Activated naive CD8-positive, alpha-beta T cell treated with anti-CD3 and anti-CD28 coated beads, Interleukin-2, amount 50 U/mL, for 24 hours (primary cell): ENCODE measurements around the gene HOXC12.
A peak's percentile ranks its signal among the peaks of the same experiment; 100 is the strongest.

Experiments used
- ATAC-seq: fragments of 150-1000 bp; cut with Tn5 transposase; one replicate; pipeline ENCODE4 v1.10.0; 2021
- DNase-seq: peaks from one replicate; pipeline ENCODE4 v3.0.0; 2021
- H3K27ac Mint-ChIP-seq: one replicate; pipeline ENCODE4 v1.8.0; 2021; ENCODE audit warnings: mild to moderate bottlenecking, mixed read lengths
- H3K27me3 Mint-ChIP-seq: one replicate; pipeline ENCODE4 v1.8.0; 2021; ENCODE audit warnings: mixed read lengths
- H3K36me3 Mint-ChIP-seq: one replicate; pipeline ENCODE4 v1.8.0; 2021; ENCODE audit warnings: low read depth, mixed read lengths
- H3K4me1 Mint-ChIP-seq: one replicate; pipeline ENCODE4 v1.8.0; 2021; ENCODE audit warnings: mixed read lengths
- H3K4me3 Mint-ChIP-seq: one replicate; pipeline ENCODE4 v1.8.0; 2021; ENCODE audit warnings: mild to moderate bottlenecking, moderate library complexity, mixed read lengths
- H3K9me3 Mint-ChIP-seq: one replicate; pipeline ENCODE4 v1.8.0; 2021; ENCODE audit warnings: mixed read lengths

The HOXC12 gene

DNA sequence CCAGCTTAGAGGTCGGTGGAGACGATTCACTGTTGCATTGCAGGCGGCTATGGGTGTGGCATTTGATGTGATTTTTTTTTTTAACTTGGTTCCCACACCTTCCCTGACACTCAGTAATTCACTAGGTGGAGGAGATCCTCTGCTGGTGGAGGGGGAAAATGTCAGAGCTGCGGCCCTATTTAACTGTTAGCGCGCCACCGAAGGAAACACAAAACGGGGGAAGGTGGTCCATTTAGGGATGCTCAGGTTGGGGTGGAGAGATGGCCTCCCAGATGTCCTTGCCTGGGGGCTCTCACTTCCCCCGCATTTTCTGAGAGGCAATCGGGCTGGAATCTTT is 4.3 kb upstream of the HOXC12 start:
- H3K36me3 Mint-ChIP-seq, result no peaks in the 10 kb centered on the region
- peaks cover 88% of the 10 kb centered on the region for H3K27me3 Mint-ChIP-seq
- DNase-seq, result no peak
- H3K9me3 Mint-ChIP-seq, result no peaks in the 10 kb centered on the region
- ATAC-seq, result no peak
- H3K4me3 Mint-ChIP-seq, result no peak overlapping the region
- H3K4me1 Mint-ChIP-seq, result no peaks in the 10 kb centered on the region
- H3K27ac Mint-ChIP-seq, result no peak overlapping the region

DNA sequence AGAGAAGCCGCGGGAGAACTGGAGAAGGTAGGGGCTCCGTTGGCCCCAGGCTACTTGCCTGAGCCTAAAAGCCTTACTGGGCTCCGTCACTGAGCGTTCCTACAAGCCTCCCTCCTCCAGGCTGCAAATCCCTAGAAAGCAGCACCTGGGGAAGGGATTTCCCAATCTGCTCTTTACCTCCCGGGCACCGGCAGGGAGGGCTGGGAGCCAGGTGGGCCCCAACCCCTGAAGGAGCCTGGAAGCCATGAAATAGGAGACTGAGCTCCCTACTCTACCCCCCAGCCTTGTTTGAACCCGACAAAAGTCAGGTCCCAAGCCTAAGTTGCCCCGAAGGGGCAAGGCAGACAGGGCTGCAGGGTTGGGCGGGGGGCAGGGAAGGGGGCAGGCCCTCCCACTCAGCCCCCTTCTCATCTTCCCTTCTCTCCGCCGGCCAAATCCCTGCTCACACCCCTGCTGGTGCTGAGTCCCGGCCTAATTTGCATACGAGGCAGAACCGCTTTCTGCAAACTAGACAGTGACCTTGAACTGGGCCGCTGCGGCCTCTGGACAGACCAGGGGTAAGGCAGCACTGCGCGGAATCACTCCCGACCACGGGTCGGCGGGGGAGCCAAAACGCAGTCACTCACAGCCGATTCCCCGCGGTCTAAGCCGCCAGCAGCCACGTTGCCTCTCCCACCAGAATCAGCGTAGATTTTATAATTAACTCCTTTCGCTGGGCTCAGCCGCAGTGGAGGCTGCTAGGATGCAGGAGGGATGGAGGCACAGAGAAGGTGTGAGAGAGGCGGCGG is 3.7 kb upstream of the HOXC12 start:
- no peaks in the 10 kb centered on the region for H3K9me3 Mint-ChIP-seq
- DNase-seq, result no peak
- H3K27me3 Mint-ChIP-seq, result peaks cover 88% of the 10 kb centered on the region
- H3K27ac Mint-ChIP-seq, result no peak overlapping the region
- H3K36me3 Mint-ChIP-seq, result no peaks in the 10 kb centered on the region
- ATAC-seq, result no peak
- no peak overlapping the region for H3K4me3 Mint-ChIP-seq
- H3K4me1 Mint-ChIP-seq, result peaks cover 3% of the 10 kb centered on the region

- no peak overlapping the region for H3K27ac Mint-ChIP-seq
- no peaks in the 10 kb centered on the region for H3K9me3 Mint-ChIP-seq
- DNase-seq, result no peak
- no peak for ATAC-seq
- H3K36me3 Mint-ChIP-seq, result no peaks in the 10 kb centered on the region
- H3K4me1 Mint-ChIP-seq, result peaks cover 9% of the 10 kb centered on the region
- H3K27me3 Mint-ChIP-seq, result peaks cover 88% of the 10 kb centered on the region
- H3K4me3 Mint-ChIP-seq, result no peak overlapping the region
These were observed 2.9 kb upstream of the HOXC12 start for GRCh38 chr12:53951577-53952334.

GRCh38 chr12:53952335-53952694 is 2.4 kb upstream of the HOXC12 start:
- Mint-ChIP-seq H3K9me3 (no peaks in the 10 kb centered on the region), H3K36me3 (no peaks in the 10 kb centered on the region), H3K27me3 (peaks cover 89% of the 10 kb centered on the region), H3K4me3 (no peak overlapping the region), H3K4me1 (peaks cover 9% of the 10 kb centered on the region), H3K27ac (no peak overlapping the region)
- no peak for DNase-seq
- no peak for ATAC-seq

DNA sequence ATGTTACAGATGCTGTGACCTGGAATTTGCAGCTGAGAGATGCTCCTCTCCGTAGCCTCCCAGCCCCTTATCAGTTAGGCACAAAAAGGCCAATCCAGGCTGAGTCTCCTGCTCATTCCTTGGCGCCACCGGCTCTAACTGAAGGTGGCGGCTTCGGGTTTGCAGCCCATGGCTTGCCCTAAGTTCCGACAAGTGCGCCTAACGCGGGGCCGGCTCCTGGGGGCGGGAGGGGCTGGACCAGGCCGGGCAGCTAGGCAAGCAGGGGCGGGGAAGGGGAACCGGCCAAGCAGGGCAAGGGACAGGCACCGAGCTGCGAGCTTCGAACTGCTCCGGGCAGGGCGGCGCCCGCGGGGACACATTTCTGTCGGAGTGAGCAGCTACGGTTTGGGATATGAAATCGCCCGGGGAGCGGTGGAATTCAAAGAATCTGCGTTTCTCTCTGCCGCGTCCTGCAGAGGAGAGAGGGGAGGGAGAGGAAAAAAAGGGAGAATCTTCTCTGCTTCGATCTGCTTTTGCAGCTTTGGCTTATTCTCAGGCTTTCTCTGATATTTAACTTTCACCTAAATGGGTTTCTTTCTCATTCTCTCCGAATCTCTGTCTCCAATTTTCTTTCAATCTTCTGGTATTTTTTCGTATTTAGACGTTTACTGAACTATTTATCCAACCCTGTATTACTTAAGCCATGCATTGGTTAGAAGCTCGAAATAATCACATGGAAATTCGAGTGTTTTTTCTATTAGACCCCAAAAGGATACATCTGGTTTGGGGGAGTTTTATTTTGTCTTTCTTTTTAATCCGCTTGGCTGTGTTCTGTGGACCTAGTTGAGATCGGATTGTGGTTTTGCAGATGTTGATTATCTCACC is 1.6 kb upstream of the HOXC12 start:
- Mint-ChIP-seq H3K36me3 (no peaks in the 10 kb centered on the region), H3K27ac (peak overlapping the region; percentile 40), H3K9me3 (no peaks in the 10 kb centered on the region), H3K27me3 (peaks cover 88% of the 10 kb centered on the region), H3K4me1 (peaks cover 9% of the 10 kb centered on the region), H3K4me3 (no peak overlapping the region)
- DNase-seq (no peak), ATAC-seq (no peak)

GRCh38 chr12:53953831-53954693 is 641 bp upstream of the HOXC12 start:
- H3K9me3 Mint-ChIP-seq, result no peaks in the 10 kb centered on the region
- peaks cover 86% of the 10 kb centered on the region for H3K27me3 Mint-ChIP-seq
- ATAC-seq (no peak), DNase-seq (no peak)
- no peak overlapping the region for H3K4me3 Mint-ChIP-seq
- H3K27ac Mint-ChIP-seq, result no peak overlapping the region
- peaks cover 9% of the 10 kb centered on the region for H3K4me1 Mint-ChIP-seq
- H3K36me3 Mint-ChIP-seq, result no peaks in the 10 kb centered on the region

GRCh38 chr12:53955036-53955775 is 503 bp downstream of the HOXC12 start:
- Mint-ChIP-seq H3K9me3 (no peaks in the 10 kb centered on the region), H3K4me1 (peaks cover 9% of the 10 kb centered on the region), H3K27me3 (peaks cover 88% of the 10 kb centered on the region), H3K36me3 (no peaks in the 10 kb centered on the region), H3K27ac (no peak overlapping the region), H3K4me3 (no peak overlapping the region)
- ATAC-seq (no peak), DNase-seq (no peak)

GRCh38 chr12:53955776-53956250 is 1.1 kb downstream of the HOXC12 start:
- H3K4me3 Mint-ChIP-seq, result no peak overlapping the region

GRCh38 chr12:53956251-53956887 is 1.7 kb downstream of the HOXC12 start:
- Mint-ChIP-seq H3K4me1 (peaks cover 9% of the 10 kb centered on the region), H3K27ac (peak overlapping the region; percentile 16), H3K36me3 (no peaks in the 10 kb centered on the region), H3K27me3 (peaks cover 82% of the 10 kb centered on the region), H3K4me3 (no peak overlapping the region), H3K9me3 (no peaks in the 10 kb centered on the region)
- no peak for DNase-seq
- ATAC-seq, result no peak

More at GRCh38 chr12:53955776-53956250, 1.1 kb downstream of the HOXC12 start:
- Mint-ChIP-seq H3K4me1 (peaks cover 9% of the 10 kb centered on the region), H3K27me3 (peaks cover 86% of the 10 kb centered on the region), H3K36me3 (no peaks in the 10 kb centered on the region), H3K9me3 (no peaks in the 10 kb centered on the region), H3K27ac (peak overlapping the region; percentile 16)
- no peak for DNase-seq
- ATAC-seq, result no peak

DNA sequence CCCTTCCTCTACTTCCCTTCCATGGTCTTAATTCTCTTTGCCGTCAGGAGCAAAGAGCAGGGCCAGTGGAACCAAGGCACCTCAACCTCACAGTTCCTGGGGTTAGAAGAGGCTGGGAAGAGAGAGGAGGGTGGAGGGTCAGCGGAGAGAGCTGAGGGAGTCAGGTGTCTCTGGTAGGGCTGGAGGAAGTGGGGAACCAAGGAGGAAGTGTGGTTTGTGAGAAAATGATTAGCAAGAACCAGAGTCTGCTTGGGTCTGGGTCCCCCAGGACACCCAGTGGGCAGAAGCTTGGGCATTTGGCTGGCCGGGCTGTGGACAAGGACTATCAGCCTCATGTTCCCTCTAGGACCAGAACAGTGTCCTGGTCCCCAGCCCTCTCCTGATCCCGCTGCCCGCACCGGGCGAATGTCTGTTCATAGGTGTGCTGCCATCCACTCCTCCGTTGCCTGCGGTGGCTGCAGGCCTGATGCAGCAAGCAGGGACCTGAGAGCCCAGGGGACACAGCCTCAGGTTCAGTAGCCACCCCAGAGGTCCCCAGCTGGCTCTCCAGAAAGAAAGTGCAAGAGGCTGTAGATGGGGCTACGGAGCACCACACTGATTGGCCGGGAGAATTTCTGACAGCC is 2.3 kb downstream of the HOXC12 start:
- Mint-ChIP-seq H3K27me3 (peaks cover 81% of the 10 kb centered on the region), H3K27ac (no peak overlapping the region), H3K36me3 (no peaks in the 10 kb centered on the region), H3K4me1 (peaks cover 9% of the 10 kb centered on the region), H3K4me3 (no peak overlapping the region), H3K9me3 (no peaks in the 10 kb centered on the region)
- no peak for DNase-seq
- no peak for ATAC-seq

GRCh38 chr12:53958128-53958527 is 3.4 kb downstream of the HOXC12 start:
- DNase-seq (no peak), ATAC-seq (no peak)
- Mint-ChIP-seq H3K9me3 (no peaks in the 10 kb centered on the region), H3K36me3 (no peaks in the 10 kb centered on the region), H3K4me1 (peaks cover 9% of the 10 kb centered on the region), H3K4me3 (no peak overlapping the region), H3K27me3 (peaks cover 81% of the 10 kb centered on the region), H3K27ac (no peak overlapping the region)

DNA sequence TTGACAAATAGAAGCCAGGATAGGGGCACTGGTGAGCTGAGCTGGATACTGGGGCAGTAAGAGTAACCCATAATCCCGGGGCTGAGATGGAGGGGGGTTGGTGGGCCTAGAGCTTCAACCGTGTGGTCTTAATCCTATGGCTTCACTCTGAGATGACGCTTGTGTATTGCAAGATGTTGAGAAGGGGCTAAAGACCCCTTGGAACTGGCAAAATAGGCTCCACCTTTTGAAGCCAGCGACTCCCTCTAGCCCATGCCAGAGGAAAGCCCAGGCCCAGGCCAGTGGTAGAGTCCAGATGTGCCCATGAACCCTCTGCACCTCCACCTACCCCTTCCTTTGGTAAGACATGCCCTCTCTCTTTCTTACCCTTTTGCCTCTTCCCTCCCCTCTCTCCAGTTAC is 4.6 kb downstream of the HOXC12 start:
- DNase-seq (no peak), ATAC-seq (no peak)
- Mint-ChIP-seq H3K36me3 (no peaks in the 10 kb centered on the region), H3K9me3 (no peaks in the 10 kb centered on the region), H3K4me3 (no peak overlapping the region), H3K4me1 (peaks cover 15% of the 10 kb centered on the region), H3K27me3 (peaks cover 79% of the 10 kb centered on the region), H3K27ac (no peak overlapping the region)
